GM12878 (cell line): Measurements from ENCODE around the gene FAM89A. TPM values are rescaled to one million over a fixed set of nuclear protein-coding genes. Genes with fewer than 3 reads are reported as not detected.
A peak's percentile ranks its signal among the peaks of the same experiment; 100 is the strongest.

Experiments
- CHD4 ChIP-seq: fragments of 200-600 bp; sonication (generic); IDR thresholded peaks from 2 replicates; pipeline ENCODE4 v1.6.1; 2016; ENCODE audit warnings: mild to moderate bottlenecking
- ESRRA ChIP-seq: IDR thresholded peaks from 2 replicates; pipeline ENCODE4 v1.6.1; 2012; ENCODE audit warnings: mild to moderate bottlenecking, low read length, improper control_type of control experiment
- IKZF2 ChIP-seq, 2 experiments: fragments of 450-650 bp; IDR thresholded peaks; 2 replicates each; pipeline ENCODE4 v1.6.1; 2017; ENCODE audit warnings: mild to moderate bottlenecking in 2 of 2, moderate library complexity in 2 of 2
- IRF4 ChIP-seq: IDR thresholded peaks from 2 replicates; pipeline ENCODE4 v1.6.1; 2011; ENCODE audit warnings: low read depth, low read length
- LARP7 ChIP-seq: fragments of 450-650 bp; IDR thresholded peaks from 2 replicates; pipeline ENCODE4 v1.6.1; 2017; ENCODE audit warnings: mild to moderate bottlenecking
- MLLT1 ChIP-seq: fragments of 450-650 bp; IDR thresholded peaks from 2 replicates; pipeline ENCODE4 v1.6.1; 2016; ENCODE audit warnings: mild to moderate bottlenecking
- MXI1 ChIP-seq: fragments of 150-350 bp; IDR thresholded peaks from 2 replicates; pipeline ENCODE4 v1.6.1; 2011; ENCODE audit warnings: low read depth, mild to moderate bottlenecking, inconsistent platforms, low read length, improper control_type of control experiment
- MYB ChIP-seq: fragments of 150-350 bp; IDR thresholded peaks from 2 replicates; pipeline ENCODE4 v1.6.1; 2014; ENCODE audit warnings: mild to moderate bottlenecking, low read depth, low read length, borderline replicate concordance
- PAX8 ChIP-seq: fragments of 450-650 bp; IDR thresholded peaks from 2 replicates; pipeline ENCODE4 v1.6.1; 2017; ENCODE audit warnings: mild to moderate bottlenecking, moderate library complexity
- PBX3 ChIP-seq: IDR thresholded peaks from 2 replicates; pipeline ENCODE4 v1.6.1; 2011; ENCODE audit warnings: mild to moderate bottlenecking, low read depth, low read length, moderate library complexity; ENCODE audit not compliant: insufficient replicate concordance
- PKNOX1 ChIP-seq: fragments of 450-650 bp; IDR thresholded peaks from 2 replicates; pipeline ENCODE4 v1.6.1; 2016; ENCODE audit warnings: mild to moderate bottlenecking
- SPI1 ChIP-seq: IDR thresholded peaks from 2 replicates; pipeline ENCODE4 v1.6.1; 2011; ENCODE audit warnings: low read depth, mild to moderate bottlenecking, low read length, moderate library complexity, borderline replicate concordance; ENCODE audit not compliant: insufficient read depth
- SREBF1 ChIP-seq: IDR thresholded peaks from 2 replicates; pipeline ENCODE4 v1.6.1; 2012; ENCODE audit warnings: mild to moderate bottlenecking, low read length
- ZBED1 ChIP-seq: IDR thresholded peaks from 2 replicates; pipeline ENCODE4 v1.6.1; 2016; ENCODE audit warnings: borderline replicate concordance
- ZNF622 ChIP-seq: fragments of 450-650 bp; IDR thresholded peaks from 2 replicates; pipeline ENCODE4 v1.6.1; 2017; ENCODE audit warnings: mild to moderate bottlenecking, inconsistent platforms
- polyA plus RNA-seq, 11 experiments: library from polyadenylated mRNA; depleted of rRNA in 4 of 11; unstranded in 6 of 11; stranded (reverse) in 5 of 11; fragments of >200 nt; fragmentation: Nextera tagmentation in 4 of 11; fragmentation: Illumina TruSeq in 1 of 11; extraction: Ambion mirVana in 4 of 11; extraction: Trizol in 1 of 11; gene quantifications; 1 replicate in 1 of 11; 2 replicates in 10 of 11; pipeline versions ENCODE4 v1.2.1 to v1.2.3, GENCODE V29; 2011 to 2016; ENCODE audit warnings: inconsistent platforms in 2 of 11, missing spikeins in 2 of 11, low read depth in 1 of 11
- total RNA-seq, 4 experiments: library from RNA; depleted of rRNA in 3 of 4; stranded (reverse); fragments of >200 nt in 3 of 4; fragmentation: Illumina TruSeq in 1 of 4; extraction: Trizol in 1 of 4; gene quantifications; 2 replicates each; pipeline versions ENCODE4 v1.2.1 to v1.2.3, GENCODE V29; 2013 to 2021
- TF ChIP-seq, protein P1 (sequence below): IDR thresholded peaks from 2 replicates; pipeline ENCODE4 v1.6.1; 2012; ENCODE audit warnings: low read length, inconsistent platforms
- TF ChIP-seq, protein P2 (sequence below): fragments of 450-650 bp; IDR thresholded peaks from 2 replicates; pipeline ENCODE4 v1.6.1; 2017; ENCODE audit warnings: mild to moderate bottlenecking, moderate library complexity
- TF ChIP-seq, protein P3 (sequence below): IDR thresholded peaks from 2 replicates; pipeline ENCODE4 v1.6.1; 2012; ENCODE audit warnings: mild to moderate bottlenecking, low read depth, low read length

Gene FAM89A
- total and polyA plus RNA-seq, 10 of the 15 experiments (the other 5 are each of a cell fraction or from before 2014, with no cell fraction given): 0.06 to 0.72 (median 0.14) TPM; not detected in 4

DNA sequence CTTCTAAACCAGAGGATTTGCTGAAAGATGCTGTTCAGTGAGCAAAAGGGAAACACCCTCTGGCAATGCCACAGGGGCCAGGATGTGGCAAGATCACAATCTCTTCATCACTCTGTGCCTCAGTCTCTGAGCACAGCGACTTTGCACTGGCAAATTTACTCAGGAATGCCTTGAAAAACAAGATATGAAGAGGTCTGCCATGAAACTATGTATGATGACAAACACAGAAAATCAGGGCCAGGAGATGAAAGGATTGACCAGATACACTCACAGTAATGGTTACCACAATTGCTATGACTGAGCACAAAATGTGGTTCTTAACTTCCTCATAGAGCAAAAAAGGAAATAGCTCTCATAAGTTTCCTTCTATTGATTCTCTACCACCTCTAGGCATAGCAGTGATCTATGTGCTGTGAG lies 67.2 kb downstream of the FAM89A start (continued):
- TF ChIP-seq IKZF2 (IDR thresholded peaks at IDR 0.05) (peak in 1 of 2 experiments; percentile 53; a peak in 1 of 4 replicates), ZBED1 (no peak), ESRRA (no peak), LARP7 (no peak), MLLT1 (no peak), PKNOX1 (no peak; the same call in 1 of the 2 replicates), MXI1 (no peak), IRF4 (no peak; the same call in 1 of the 2 replicates), PBX3 (no peak), SPI1 (no peak), ZNF622 (no peak), MYB (no peak), CHD4 (no peak), PAX8 (no peak), SREBF1 (no peak)
- TF ChIP-seq, protein P1, sequence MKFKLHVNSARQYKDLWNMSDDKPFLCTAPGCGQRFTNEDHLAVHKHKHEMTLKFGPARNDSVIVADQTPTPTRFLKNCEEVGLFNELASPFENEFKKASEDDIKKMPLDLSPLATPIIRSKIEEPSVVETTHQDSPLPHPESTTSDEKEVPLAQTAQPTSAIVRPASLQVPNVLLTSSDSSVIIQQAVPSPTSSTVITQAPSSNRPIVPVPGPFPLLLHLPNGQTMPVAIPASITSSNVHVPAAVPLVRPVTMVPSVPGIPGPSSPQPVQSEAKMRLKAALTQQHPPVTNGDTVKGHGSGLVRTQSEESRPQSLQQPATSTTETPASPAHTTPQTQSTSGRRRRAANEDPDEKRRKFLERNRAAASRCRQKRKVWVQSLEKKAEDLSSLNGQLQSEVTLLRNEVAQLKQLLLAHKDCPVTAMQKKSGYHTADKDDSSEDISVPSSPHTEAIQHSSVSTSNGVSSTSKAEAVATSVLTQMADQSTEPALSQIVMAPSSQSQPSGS: no peak; the same call in 1 of the 2 replicates
- TF ChIP-seq, protein P2, sequence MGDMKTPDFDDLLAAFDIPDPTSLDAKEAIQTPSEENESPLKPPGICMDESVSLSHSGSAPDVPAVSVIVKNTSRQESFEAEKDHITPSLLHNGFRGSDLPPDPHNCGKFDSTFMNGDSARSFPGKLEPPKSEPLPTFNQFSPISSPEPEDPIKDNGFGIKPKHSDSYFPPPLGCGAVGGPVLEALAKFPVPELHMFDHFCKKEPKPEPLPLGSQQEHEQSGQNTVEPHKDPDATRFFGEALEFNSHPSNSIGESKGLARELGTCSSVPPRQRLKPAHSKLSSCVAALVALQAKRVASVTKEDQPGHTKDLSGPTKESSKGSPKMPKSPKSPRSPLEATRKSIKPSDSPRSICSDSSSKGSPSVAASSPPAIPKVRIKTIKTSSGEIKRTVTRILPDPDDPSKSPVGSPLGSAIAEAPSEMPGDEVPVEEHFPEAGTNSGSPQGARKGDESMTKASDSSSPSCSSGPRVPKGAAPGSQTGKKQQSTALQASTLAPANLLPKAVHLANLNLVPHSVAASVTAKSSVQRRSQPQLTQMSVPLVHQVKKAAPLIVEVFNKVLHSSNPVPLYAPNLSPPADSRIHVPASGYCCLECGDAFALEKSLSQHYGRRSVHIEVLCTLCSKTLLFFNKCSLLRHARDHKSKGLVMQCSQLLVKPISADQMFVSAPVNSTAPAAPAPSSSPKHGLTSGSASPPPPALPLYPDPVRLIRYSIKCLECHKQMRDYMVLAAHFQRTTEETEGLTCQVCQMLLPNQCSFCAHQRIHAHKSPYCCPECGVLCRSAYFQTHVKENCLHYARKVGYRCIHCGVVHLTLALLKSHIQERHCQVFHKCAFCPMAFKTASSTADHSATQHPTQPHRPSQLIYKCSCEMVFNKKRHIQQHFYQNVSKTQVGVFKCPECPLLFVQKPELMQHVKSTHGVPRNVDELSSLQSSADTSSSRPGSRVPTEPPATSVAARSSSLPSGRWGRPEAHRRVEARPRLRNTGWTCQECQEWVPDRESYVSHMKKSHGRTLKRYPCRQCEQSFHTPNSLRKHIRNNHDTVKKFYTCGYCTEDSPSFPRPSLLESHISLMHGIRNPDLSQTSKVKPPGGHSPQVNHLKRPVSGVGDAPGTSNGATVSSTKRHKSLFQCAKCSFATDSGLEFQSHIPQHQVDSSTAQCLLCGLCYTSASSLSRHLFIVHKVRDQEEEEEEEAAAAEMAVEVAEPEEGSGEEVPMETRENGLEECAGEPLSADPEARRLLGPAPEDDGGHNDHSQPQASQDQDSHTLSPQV: no peak
- TF ChIP-seq, protein P3, sequence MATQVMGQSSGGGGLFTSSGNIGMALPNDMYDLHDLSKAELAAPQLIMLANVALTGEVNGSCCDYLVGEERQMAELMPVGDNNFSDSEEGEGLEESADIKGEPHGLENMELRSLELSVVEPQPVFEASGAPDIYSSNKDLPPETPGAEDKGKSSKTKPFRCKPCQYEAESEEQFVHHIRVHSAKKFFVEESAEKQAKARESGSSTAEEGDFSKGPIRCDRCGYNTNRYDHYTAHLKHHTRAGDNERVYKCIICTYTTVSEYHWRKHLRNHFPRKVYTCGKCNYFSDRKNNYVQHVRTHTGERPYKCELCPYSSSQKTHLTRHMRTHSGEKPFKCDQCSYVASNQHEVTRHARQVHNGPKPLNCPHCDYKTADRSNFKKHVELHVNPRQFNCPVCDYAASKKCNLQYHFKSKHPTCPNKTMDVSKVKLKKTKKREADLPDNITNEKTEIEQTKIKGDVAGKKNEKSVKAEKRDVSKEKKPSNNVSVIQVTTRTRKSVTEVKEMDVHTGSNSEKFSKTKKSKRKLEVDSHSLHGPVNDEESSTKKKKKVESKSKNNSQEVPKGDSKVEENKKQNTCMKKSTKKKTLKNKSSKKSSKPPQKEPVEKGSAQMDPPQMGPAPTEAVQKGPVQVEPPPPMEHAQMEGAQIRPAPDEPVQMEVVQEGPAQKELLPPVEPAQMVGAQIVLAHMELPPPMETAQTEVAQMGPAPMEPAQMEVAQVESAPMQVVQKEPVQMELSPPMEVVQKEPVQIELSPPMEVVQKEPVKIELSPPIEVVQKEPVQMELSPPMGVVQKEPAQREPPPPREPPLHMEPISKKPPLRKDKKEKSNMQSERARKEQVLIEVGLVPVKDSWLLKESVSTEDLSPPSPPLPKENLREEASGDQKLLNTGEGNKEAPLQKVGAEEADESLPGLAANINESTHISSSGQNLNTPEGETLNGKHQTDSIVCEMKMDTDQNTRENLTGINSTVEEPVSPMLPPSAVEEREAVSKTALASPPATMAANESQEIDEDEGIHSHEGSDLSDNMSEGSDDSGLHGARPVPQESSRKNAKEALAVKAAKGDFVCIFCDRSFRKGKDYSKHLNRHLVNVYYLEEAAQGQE: no peak
